Rectal smooth muscle tissue (tissue), 1 donor: ENCODE measurements around the gene LMNTD2.
"Not testable (repeated sequence)": the region's sequence is repeated elsewhere in the genome, so short reads cannot be mapped to it uniquely, and the experiment has no call there.

Source experiments
- H3K27ac ChIP-seq: one replicate; pipeline ENCODE4 v1.7.0; 2013; ENCODE audit warnings: low read depth, low read length, inconsistent platforms
- H3K27me3 ChIP-seq: one replicate; pipeline ENCODE4 v1.7.0; 2013; ENCODE audit warnings: low read length; ENCODE audit not compliant: control insufficient read depth, insufficient read depth
- H3K36me3 ChIP-seq: one replicate; pipeline ENCODE4 v1.7.0; 2013; ENCODE audit warnings: low read length; ENCODE audit not compliant: control insufficient read depth, insufficient read depth
- H3K4me1 ChIP-seq: one replicate; pipeline ENCODE4 v1.7.0; 2013; ENCODE audit warnings: low read length; ENCODE audit not compliant: control insufficient read depth, insufficient read depth
- H3K4me3 ChIP-seq: one replicate; pipeline ENCODE4 v1.7.0; 2013; ENCODE audit warnings: low read length
- H3K9ac ChIP-seq: one replicate; pipeline ENCODE4 v1.7.0; 2013; ENCODE audit warnings: low read length

LMNTD2 gene

GRCh38 chr11:581342-581741 is 20.8 kb upstream of the LMNTD2 start:
- Histone ChIP-seq H3K27ac (no peak overlapping the region), H3K4me1 (peaks cover 12% of the 10 kb centered on the region), H3K4me3 (no peak overlapping the region), H3K36me3 (peaks cover 15% of the 10 kb centered on the region), H3K9ac (no peak overlapping the region), H3K27me3 (no peaks in the 10 kb centered on the region)

GRCh38 chr11:579830-580601 is 19.5 kb upstream of the LMNTD2 start:
- Histone ChIP-seq H3K4me1 (peaks cover 12% of the 10 kb centered on the region), H3K4me3 (no peak overlapping the region), H3K27me3 (no peaks in the 10 kb centered on the region), H3K27ac (no peak overlapping the region), H3K36me3 (peaks cover 15% of the 10 kb centered on the region), H3K9ac (no peak overlapping the region)

- H3K4me1 ChIP-seq: peaks cover 12% of the 10 kb centered on the region
- H3K27me3 ChIP-seq: no peaks in the 10 kb centered on the region
- H3K4me3 ChIP-seq: no peak overlapping the region
- peaks cover 7% of the 10 kb centered on the region for H3K36me3 ChIP-seq
- no peak overlapping the region for H3K27ac ChIP-seq
- no peak overlapping the region for H3K9ac ChIP-seq
Measured at GRCh38 chr11:578276-579035, 17.9 kb upstream of the LMNTD2 start.

GRCh38 chr11:577611-577894 is 17.0 kb upstream of the LMNTD2 start:
- no peak overlapping the region for H3K27ac ChIP-seq
- peaks cover 12% of the 10 kb centered on the region for H3K4me1 ChIP-seq

GRCh38 chr11:576811-577610 is 16.5 kb upstream of the LMNTD2 start:
- Histone ChIP-seq H3K36me3 (peaks cover 4% of the 10 kb centered on the region), H3K27ac (peak overlapping the region; percentile 68), H3K27me3 (peaks cover 2% of the 10 kb centered on the region), H3K9ac (peak overlapping the region; percentile 67), H3K4me3 (peak overlapping the region; percentile 92), H3K4me1 (peaks cover 12% of the 10 kb centered on the region)

More at GRCh38 chr11:577611-577894, 17.0 kb upstream of the LMNTD2 start:
- Histone ChIP-seq H3K4me3 (peak overlapping the region; percentile 92), H3K36me3 (peaks cover 4% of the 10 kb centered on the region), H3K27me3 (peaks cover 2% of the 10 kb centered on the region), H3K9ac (peak overlapping the region; percentile 67)

- H3K9ac ChIP-seq: peak within 1 kb of the TSS; percentile 67
- peaks cover 12% of the 10 kb centered on the region for H3K4me1 ChIP-seq
- no peaks in the 10 kb centered on the region for H3K36me3 ChIP-seq
- peak within 1 kb of the TSS; percentile 92 for H3K4me3 ChIP-seq
- H3K27me3 ChIP-seq: peaks cover 2% of the 10 kb centered on the region
- peak within 1 kb of the TSS; percentile 76 for H3K27ac ChIP-seq
Measured at GRCh38 chr11:575996-576768, 15.6 kb upstream of the LMNTD2 start, which contains the start of gene PHRF1. PHRF1 (plus strand) TSS chr11:576470; CDS start chr11:581513, 5,043 bp downstream.

- peak overlapping the region; percentile 74 for H3K4me3 ChIP-seq
- no peak overlapping the region for H3K27ac ChIP-seq
- H3K4me1 ChIP-seq: peaks cover 12% of the 10 kb centered on the region
- H3K9ac ChIP-seq: no peak overlapping the region
- peaks cover 2% of the 10 kb centered on the region for H3K27me3 ChIP-seq
- no peaks in the 10 kb centered on the region for H3K36me3 ChIP-seq
Measured at GRCh38 chr11:575313-575995, 14.9 kb upstream of the LMNTD2 start.

GRCh38 chr11:574632-575312 is 14.2 kb upstream of the LMNTD2 start:
- peaks cover 2% of the 10 kb centered on the region for H3K27me3 ChIP-seq
- H3K4me3 ChIP-seq: peak overlapping the region; percentile 74
- H3K4me1 ChIP-seq: peaks cover 12% of the 10 kb centered on the region
- H3K9ac ChIP-seq: no peak overlapping the region
- H3K27ac ChIP-seq: no peak overlapping the region
- no peaks in the 10 kb centered on the region for H3K36me3 ChIP-seq

- not testable (repeated sequence) for H3K9ac ChIP-seq, H3K36me3 ChIP-seq, H3K4me1 ChIP-seq, H3K4me3 ChIP-seq, H3K27me3 ChIP-seq, H3K27ac ChIP-seq
Measured at GRCh38 chr11:574031-574570, 13.6 kb upstream of the LMNTD2 start.

- H3K27me3 ChIP-seq: peaks cover 2% of the 10 kb centered on the region
- no peak overlapping the region for H3K9ac ChIP-seq
- H3K4me3 ChIP-seq: no peak overlapping the region
- H3K36me3 ChIP-seq: no peaks in the 10 kb centered on the region
- no peak overlapping the region for H3K27ac ChIP-seq
- H3K4me1 ChIP-seq: peaks cover 11% of the 10 kb centered on the region
Measured at GRCh38 chr11:573146-573759, 12.7 kb upstream of the LMNTD2 start.
